GM12878 (cell line): Measurements from ENCODE around the gene CRIM1.

Experiments
- BHLHE40 ChIP-seq, 2 experiments: fragments of 450-650 bp in 1 of 2; IDR thresholded peaks; 2 replicates each; pipeline ENCODE4 v1.6.1; 2011 to 2017; ENCODE audit warnings: low read depth in 2 of 2, borderline replicate concordance in 1 of 2, improper control_type of control experiment in 1 of 2, low read length in 1 of 2, mild to moderate bottlenecking in 1 of 2
- ESRRA ChIP-seq: IDR thresholded peaks from 2 replicates; pipeline ENCODE4 v1.6.1; 2012; ENCODE audit warnings: mild to moderate bottlenecking, low read length, improper control_type of control experiment
- TF ChIP-seq, protein P1 (sequence below): fragments of 450-650 bp; formaldehyde crosslinking; IDR thresholded peaks from 2 replicates; pipeline ENCODE4 v1.4.0; 2022; ENCODE audit warnings: mild to moderate bottlenecking, moderate library complexity
- TF ChIP-seq, protein P2 (sequence below), 3 experiments: IDR thresholded peaks in 2 of 3; conservative IDR thresholded peaks in 1 of 3; 2 replicates each; pipeline ENCODE4 v1.5.1; 2011; ENCODE audit warnings: low read depth in 3 of 3, low read length in 3 of 3, mild to moderate bottlenecking in 3 of 3, control low read depth in 2 of 3, moderate library complexity in 2 of 3, inconsistent platforms in 1 of 3, mixed read lengths in 1 of 3; ENCODE audit not compliant: control insufficient read depth in 2 of 3, insufficient read depth in 1 of 3; ENCODE audit errors: extremely low read depth in 1 of 3
- TF ChIP-seq, protein P3 (sequence below): IDR thresholded peaks from 2 replicates; pipeline ENCODE4 v1.6.1; 2012; ENCODE audit warnings: low read depth, low read length, improper control_type of control experiment

GRCh38 chr2:36421379-36421778 is 65.8 kb downstream of the CRIM1 start:
- TF ChIP-seq, protein P1, sequence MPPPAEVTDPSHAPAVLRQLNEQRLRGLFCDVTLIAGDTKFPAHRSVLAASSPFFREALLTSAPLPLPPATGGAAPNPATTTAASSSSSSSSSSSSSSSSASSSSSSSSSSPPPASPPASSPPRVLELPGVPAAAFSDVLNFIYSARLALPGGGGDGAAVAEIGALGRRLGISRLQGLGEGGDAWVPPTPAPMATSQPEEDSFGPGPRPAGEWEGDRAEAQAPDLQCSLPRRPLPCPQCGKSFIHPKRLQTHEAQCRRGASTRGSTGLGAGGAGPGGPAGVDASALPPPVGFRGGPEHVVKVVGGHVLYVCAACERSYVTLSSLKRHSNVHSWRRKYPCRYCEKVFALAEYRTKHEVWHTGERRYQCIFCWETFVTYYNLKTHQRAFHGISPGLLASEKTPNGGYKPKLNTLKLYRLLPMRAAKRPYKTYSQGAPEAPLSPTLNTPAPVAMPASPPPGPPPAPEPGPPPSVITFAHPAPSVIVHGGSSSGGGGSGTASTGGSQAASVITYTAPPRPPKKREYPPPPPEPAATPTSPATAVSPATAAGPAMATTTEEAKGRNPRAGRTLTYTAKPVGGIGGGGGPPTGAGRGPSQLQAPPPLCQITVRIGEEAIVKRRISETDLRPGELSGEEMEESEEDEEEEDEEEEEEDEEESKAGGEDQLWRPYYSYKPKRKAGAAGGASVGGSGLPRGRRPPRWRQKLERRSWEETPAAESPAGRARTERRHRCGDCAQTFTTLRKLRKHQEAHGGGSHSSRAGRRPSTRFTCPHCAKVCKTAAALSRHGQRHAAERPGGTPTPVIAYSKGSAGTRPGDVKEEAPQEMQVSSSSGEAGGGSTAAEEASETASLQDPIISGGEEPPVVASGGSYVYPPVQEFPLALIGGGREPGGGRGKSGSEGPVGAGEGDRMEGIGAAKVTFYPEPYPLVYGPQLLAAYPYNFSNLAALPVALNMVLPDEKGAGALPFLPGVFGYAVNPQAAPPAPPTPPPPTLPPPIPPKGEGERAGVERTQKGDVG (CRISPR knock-in tag): no peak
- TF ChIP-seq, protein P2, sequence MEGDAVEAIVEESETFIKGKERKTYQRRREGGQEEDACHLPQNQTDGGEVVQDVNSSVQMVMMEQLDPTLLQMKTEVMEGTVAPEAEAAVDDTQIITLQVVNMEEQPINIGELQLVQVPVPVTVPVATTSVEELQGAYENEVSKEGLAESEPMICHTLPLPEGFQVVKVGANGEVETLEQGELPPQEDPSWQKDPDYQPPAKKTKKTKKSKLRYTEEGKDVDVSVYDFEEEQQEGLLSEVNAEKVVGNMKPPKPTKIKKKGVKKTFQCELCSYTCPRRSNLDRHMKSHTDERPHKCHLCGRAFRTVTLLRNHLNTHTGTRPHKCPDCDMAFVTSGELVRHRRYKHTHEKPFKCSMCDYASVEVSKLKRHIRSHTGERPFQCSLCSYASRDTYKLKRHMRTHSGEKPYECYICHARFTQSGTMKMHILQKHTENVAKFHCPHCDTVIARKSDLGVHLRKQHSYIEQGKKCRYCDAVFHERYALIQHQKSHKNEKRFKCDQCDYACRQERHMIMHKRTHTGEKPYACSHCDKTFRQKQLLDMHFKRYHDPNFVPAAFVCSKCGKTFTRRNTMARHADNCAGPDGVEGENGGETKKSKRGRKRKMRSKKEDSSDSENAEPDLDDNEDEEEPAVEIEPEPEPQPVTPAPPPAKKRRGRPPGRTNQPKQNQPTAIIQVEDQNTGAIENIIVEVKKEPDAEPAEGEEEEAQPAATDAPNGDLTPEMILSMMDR (IDR thresholded peaks at IDR 0.05 in 2 of 3, conservative IDR thresholded peaks at IDR 0.05 in 1 of 3; ENCODE audit: control insufficient read depth in 2 of 3, extremely low read depth in 1 of 3, insufficient read depth in 1 of 3, low read depth in 3 of 3, low read length in 3 of 3): no peak
- TF ChIP-seq, protein P3, sequence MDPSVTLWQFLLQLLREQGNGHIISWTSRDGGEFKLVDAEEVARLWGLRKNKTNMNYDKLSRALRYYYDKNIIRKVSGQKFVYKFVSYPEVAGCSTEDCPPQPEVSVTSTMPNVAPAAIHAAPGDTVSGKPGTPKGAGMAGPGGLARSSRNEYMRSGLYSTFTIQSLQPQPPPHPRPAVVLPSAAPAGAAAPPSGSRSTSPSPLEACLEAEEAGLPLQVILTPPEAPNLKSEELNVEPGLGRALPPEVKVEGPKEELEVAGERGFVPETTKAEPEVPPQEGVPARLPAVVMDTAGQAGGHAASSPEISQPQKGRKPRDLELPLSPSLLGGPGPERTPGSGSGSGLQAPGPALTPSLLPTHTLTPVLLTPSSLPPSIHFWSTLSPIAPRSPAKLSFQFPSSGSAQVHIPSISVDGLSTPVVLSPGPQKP: no peak
- TF ChIP-seq BHLHE40 (IDR thresholded peaks at IDR 0.05; ENCODE audit: borderline replicate concordance in 1 of 2, low read depth in 2 of 2, low read length in 1 of 2): no peak
- no peak for TF ChIP-seq ESRRA
